Spleen (tissue), 11 donors: ENCODE data around the gene OPRM1. TPM values are rescaled to one million over a fixed set of nuclear protein-coding genes. Genes with fewer than 3 reads are reported as not detected.

ENCODE experiments used
- DNase-seq: peaks from one replicate; pipeline ENCODE4 v3.0.0-alpha.2; 2020
- H3K27ac ChIP-seq, 8 donors: fragments of 200-600 bp; sonication (generic) in 7 of 8; 1 replicate in 4 of 8; 2 replicates in 4 of 8; pipeline versions ENCODE4 v1.5.0 to v1.8.0; 2016 to 2021; ENCODE audit warnings: inconsistent platforms in 4 of 8, mild to moderate bottlenecking in 4 of 8, moderate library complexity in 1 of 8
- H3K27me3 ChIP-seq, 7 donors: fragments of 200-600 bp; sonication (generic) in 6 of 7; replicated peaks in 1 of 7; 1 replicate in 4 of 7; 2 replicates in 3 of 7; pipeline versions ENCODE4 v1.5.0 to v1.8.0; 2016 to 2021; ENCODE audit warnings: inconsistent platforms in 3 of 7, mild to moderate bottlenecking in 1 of 7
- H3K36me3 ChIP-seq, 6 donors: fragments of 200-600 bp; sonication (generic) in 5 of 6; 1 replicate in 4 of 6; 2 replicates in 2 of 6; pipeline versions ENCODE4 v1.5.0 to v1.8.0; 2016 to 2021; ENCODE audit warnings: inconsistent platforms in 2 of 6
- H3K4me1 ChIP-seq, 6 donors: fragments of 200-600 bp; sonication (generic) in 5 of 6; 1 replicate in 3 of 6; 2 replicates in 3 of 6; pipeline versions ENCODE4 v1.5.0 to v1.8.0; 2016 to 2021; ENCODE audit warnings: inconsistent platforms in 3 of 6
- H3K4me3 ChIP-seq, 8 donors: fragments of 200-600 bp; sonication (generic) in 7 of 8; 1 replicate in 4 of 8; 2 replicates in 4 of 8; pipeline versions ENCODE4 v1.5.0 to v1.8.0; 2016 to 2021; ENCODE audit warnings: inconsistent platforms in 4 of 8, mild to moderate bottlenecking in 4 of 8, moderate library complexity in 2 of 8
- H3K9me3 ChIP-seq, 8 donors: fragments of 200-600 bp; sonication (generic) in 7 of 8; 1 replicate in 4 of 8; 2 replicates in 4 of 8; pipeline versions ENCODE4 v1.5.0 to v1.8.0; 2016 to 2021; ENCODE audit warnings: inconsistent platforms in 4 of 8
- CTCF ChIP-seq, 11 experiments: fragments of 200-600 bp in 7 of 11; fragments of 450-650 bp in 4 of 11; sonication (generic) in 4 of 11; IDR thresholded peaks in 8 of 11; conservative IDR thresholded peaks in 3 of 11; 1 replicate in 7 of 11; 2 replicates in 4 of 11; pipeline versions ENCODE4 v1.4.0 to v1.8.0; 2016 to 2021; ENCODE audit warnings: antibody characterized with exemption in 11 of 11, inconsistent platforms in 4 of 11, mild to moderate bottlenecking in 1 of 11
- POLR2A ChIP-seq, 3 donors: fragments of 450-650 bp; IDR thresholded peaks; one replicate each; pipeline ENCODE4 v1.5.1; 2017; ENCODE audit warnings: antibody characterized with exemption in 3 of 3, mild to moderate bottlenecking in 1 of 3
- POLR2AphosphoS5 ChIP-seq, 3 donors: sonication (generic); formaldehyde crosslinking; IDR thresholded peaks; one replicate each; pipeline ENCODE4 v1.5.1; 2017; ENCODE audit warnings: antibody characterized with exemption in 3 of 3
- WGBS, 5 donors: extraction: QIAGEN DNeasy Blood & Tissue Kit in 3 of 5; methylation state at CpG; one replicate each; pipeline versions ENCODE4 v1.1.5 to v1.1.7; 2013 to 2018; 5-methylcytosine and 5-hydroxymethylcytosine counted together
- intact Hi-C: fragments of 100-400 bp; cut with DNase I; formaldehyde crosslinking; loops from one replicate; pipeline ENCODE4 v1.15.0; 2023; ENCODE audit warnings: low total_unique reads
- polyA plus RNA-seq, 3 donors: library from polyadenylated mRNA; stranded (reverse); fragments of 200-250 nt; gene quantifications; one replicate each; pipeline ENCODE4 v1.2.1, GENCODE V29; 2013
- total RNA-seq, 7 donors: library from RNA; depleted of rRNA in 3 of 7; stranded (reverse); fragments of >200 nt in 3 of 7; fragmentation: NEBNext Ultra II Directional in 4 of 7; extraction: Animal tissue kit (Norgen Biotek cat#: 25700) in 4 of 7; gene quantifications; one replicate each; pipeline versions ENCODE4 v1.1.0 to v1.2.1, GENCODE V29; 2016 to 2021
- donor health status: healthy with polysubstance abuse.
- donor health status: DM: no; HTN: no; CAD: no; lungs with moderate emphysema.
- donor health status: DM: no; HTN: no; CAD: no.
- donor health status: Bipolar disorder and iron deficiency.
- donor health status: healthy.
- donor health status: DM: no; HTN: no; CAD: no.
- donor health status: DM: yes; HTN: yes; CAD: no.

OPRM1 gene
- total and polyA plus RNA-seq, 10 donors: not detected

- intact Hi-C loops: loop anchor here (5.0 kb wide), 1 partner anchor 118 kb away; no protein-coding TSS in a partner anchor
- Histone ChIP-seq H3K4me1 (peaks cover 14 to 85% (median 47%) of the 10 kb centered on the region in 6 donors), H3K9me3 (no peaks in the 10 kb centered on the region), H3K27me3 (no peaks in the 10 kb centered on the region), H3K27ac (peak overlapping the region in 1 of 8 donors; percentile 8), H3K36me3 (peaks cover 0 to 16% (median 0%) of the 10 kb centered on the region in 6 donors), H3K4me3 (no peak overlapping the region)
- WGBS, 5 donors: 83 to 97% (median 91%) methylated on average over 2 of the region's 2 CpGs
- no peak for DNase-seq
- TF ChIP-seq POLR2AphosphoS5 (IDR thresholded peaks at IDR 0.05): no peak
- no peak for TF ChIP-seq POLR2A (IDR thresholded peaks at IDR 0.05)
- TF ChIP-seq CTCF (IDR thresholded peaks at IDR 0.05 in 8 of 11, conservative IDR thresholded peaks at IDR 0.05 in 3 of 11): no peak
Observed at GRCh38 chr6:154159126-154159525, 120.1 kb downstream of the OPRM1 start.

GRCh38 chr6:154161689-154162088 is 122.6 kb downstream of the OPRM1 start:
- TF ChIP-seq CTCF (IDR thresholded peaks at IDR 0.05 in 8 of 11, conservative IDR thresholded peaks at IDR 0.05 in 3 of 11): no peak
- TF ChIP-seq POLR2A (IDR thresholded peaks at IDR 0.05): no peak
- TF ChIP-seq POLR2AphosphoS5 (IDR thresholded peaks at IDR 0.05): no peak
- DNase-seq: no peak
- WGBS, 5 donors: 41 to 63% (median 52%) methylated on average over 3 of the region's 3 CpGs

GRCh38 chr6:154164397-154164796 is 125.4 kb downstream of the OPRM1 start:
- peaks cover 0 to 19% (median 0%) of the 10 kb centered on the region in 6 donors for H3K36me3 ChIP-seq
- peak overlapping the region in 7 of 8 donors; percentile 2 to 70 (median 23) for H3K27ac ChIP-seq
- no peak for DNase-seq
- H3K9me3 ChIP-seq: no peaks in the 10 kb centered on the region
- intact Hi-C loops: no loop called here
- H3K27me3 ChIP-seq: no peaks in the 10 kb centered on the region
- WGBS, 5 donors: 42 to 58% (median 50%) methylated on average over 5 of the region's 5 CpGs
- TF ChIP-seq POLR2AphosphoS5 (IDR thresholded peaks at IDR 0.05): peak in 1 of 3 donors; percentile 58
- no peak for TF ChIP-seq CTCF (IDR thresholded peaks at IDR 0.05 in 8 of 11, conservative IDR thresholded peaks at IDR 0.05 in 3 of 11)
- H3K4me3 ChIP-seq: no peak overlapping the region
- H3K4me1 ChIP-seq: peaks cover 0 to 84% (median 33%) of the 10 kb centered on the region in 6 donors

More at GRCh38 chr6:154161689-154162088, 122.6 kb downstream of the OPRM1 start:
- H3K4me1 ChIP-seq: peaks cover 8 to 85% (median 39%) of the 10 kb centered on the region in 6 donors
- H3K27ac ChIP-seq: peak overlapping the region in 4 of 8 donors; percentile 10 to 43 (median 34)
- no peak overlapping the region for H3K4me3 ChIP-seq
- H3K27me3 ChIP-seq: no peaks in the 10 kb centered on the region
- H3K36me3 ChIP-seq: peaks cover 0 to 18% (median 0%) of the 10 kb centered on the region in 6 donors
- intact Hi-C loops: no loop called here
- H3K9me3 ChIP-seq: no peaks in the 10 kb centered on the region

- DNase-seq: no peak
- intact Hi-C loops: no loop called here
- H3K27ac ChIP-seq: peak overlapping the region in 4 of 8 donors; percentile 27 to 70 (median 50)
Observed at GRCh38 chr6:154165478-154165877, 126.4 kb downstream of the OPRM1 start.

More at GRCh38 chr6:154165478-154165877, 126.4 kb downstream of the OPRM1 start:
- H3K36me3 ChIP-seq: peaks cover 0 to 12% (median 0%) of the 10 kb centered on the region in 6 donors
- peaks cover 0 to 90% (median 33%) of the 10 kb centered on the region in 6 donors for H3K4me1 ChIP-seq
- WGBS, 5 donors: 34 to 67% (median 59%) methylated on average over 2 of the region's 2 CpGs
- H3K27me3 ChIP-seq: no peaks in the 10 kb centered on the region
- no peak overlapping the region for H3K4me3 ChIP-seq
- H3K9me3 ChIP-seq: no peaks in the 10 kb centered on the region
- TF ChIP-seq POLR2A (IDR thresholded peaks at IDR 0.05) (no peak), CTCF (IDR thresholded peaks at IDR 0.05 in 8 of 11, conservative IDR thresholded peaks at IDR 0.05 in 3 of 11) (no peak), POLR2AphosphoS5 (IDR thresholded peaks at IDR 0.05) (no peak)
